ENCODE data around the gene ALS2CL.

ALS2CL gene

DNA sequence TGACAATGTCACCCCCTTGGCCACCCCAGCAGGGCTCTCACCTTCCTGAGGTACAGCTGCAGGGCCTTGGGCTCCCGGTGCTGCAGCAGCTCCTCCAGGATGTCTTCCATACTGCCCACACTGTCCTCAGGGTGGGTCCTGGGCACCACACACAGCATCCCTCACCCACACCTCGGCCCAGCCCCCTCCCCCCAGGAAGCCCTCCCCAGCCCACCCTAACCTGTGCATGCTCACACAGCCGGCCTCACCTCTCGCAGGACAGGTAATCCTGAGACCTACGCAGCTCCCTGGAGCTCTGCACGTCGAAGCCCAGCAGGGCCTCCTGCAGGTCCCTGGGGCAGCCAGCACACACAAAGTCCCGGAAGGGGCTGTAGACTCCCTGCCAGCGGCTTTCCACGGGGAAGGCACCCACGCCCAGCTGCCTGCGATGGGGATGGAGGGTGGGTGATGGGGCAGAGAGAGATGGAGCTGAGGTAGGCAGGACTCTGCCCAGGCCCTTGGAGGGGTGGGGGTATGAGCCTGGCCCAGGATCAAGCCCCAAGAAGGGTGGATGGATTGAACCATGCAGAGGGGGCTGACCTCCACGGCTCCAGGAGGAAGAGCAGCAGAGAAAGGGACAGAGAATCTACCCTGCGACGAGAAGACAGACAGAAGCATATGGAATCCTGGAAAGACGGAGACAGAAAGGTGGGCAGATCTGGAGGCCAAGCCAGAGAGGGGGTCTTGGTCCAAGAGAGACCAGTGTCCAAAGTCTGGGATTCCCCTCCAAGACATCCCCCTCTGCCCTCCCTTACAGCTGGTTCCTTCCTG is 16.7 kb downstream of the ALS2CL start:
- no peak for DNase-seq

DNA sequence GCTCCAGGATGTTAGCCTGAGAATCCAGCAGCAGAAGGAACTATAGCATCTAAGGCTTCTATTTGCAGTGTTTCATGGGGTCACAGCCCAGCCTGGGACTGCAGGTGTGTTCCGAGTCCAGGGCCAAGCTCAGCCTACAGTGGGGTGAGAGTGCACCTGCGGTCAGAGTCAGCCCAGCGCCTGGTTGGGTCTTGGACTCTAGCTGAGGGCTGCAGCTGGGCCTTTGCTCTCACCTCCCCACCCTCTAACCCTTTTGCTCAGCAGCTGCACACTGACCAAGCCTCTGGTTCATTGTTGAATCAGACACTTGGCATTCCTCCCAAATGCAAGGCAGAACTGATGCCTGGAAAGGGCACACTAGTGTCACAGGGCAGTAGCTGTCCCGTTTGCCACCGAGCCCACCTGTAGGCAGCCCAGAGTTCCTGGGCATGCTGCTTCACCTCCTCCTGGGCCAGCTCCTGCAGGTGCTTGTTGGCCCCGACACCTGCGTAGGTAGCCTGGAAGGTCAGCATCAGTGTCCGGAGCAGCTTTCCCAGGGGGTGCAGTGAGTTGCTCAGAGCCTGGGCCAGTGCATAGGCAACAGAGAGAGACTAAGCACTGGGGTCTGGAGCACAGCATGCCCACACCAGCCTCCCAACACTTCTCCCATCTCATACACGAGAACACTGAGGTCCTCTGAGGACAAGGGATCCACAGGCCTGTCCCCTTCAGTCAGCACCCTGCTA is 17.5 kb downstream of the ALS2CL start:
- no peak for DNase-seq

DNA sequence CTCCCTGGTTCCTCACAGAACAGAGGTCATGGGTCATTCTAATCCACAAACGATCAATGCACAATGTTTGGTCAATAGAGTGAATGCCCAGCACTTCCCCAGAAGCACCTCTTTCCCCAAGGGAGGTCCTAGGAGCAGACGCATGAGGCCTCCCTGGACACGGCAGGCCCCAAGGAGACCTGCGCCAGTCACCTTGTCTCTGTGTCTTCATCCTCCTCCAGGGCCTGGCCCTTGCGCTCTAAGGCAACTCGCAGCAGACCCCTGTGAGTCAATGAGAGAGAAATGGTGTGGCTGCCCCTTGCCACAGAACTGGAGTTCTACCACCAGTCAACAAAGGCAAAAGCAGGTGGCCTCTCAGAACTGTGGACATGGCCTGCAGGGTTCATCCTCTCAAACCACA is 18.1 kb downstream of the ALS2CL start:
- no peak for DNase-seq

DNA sequence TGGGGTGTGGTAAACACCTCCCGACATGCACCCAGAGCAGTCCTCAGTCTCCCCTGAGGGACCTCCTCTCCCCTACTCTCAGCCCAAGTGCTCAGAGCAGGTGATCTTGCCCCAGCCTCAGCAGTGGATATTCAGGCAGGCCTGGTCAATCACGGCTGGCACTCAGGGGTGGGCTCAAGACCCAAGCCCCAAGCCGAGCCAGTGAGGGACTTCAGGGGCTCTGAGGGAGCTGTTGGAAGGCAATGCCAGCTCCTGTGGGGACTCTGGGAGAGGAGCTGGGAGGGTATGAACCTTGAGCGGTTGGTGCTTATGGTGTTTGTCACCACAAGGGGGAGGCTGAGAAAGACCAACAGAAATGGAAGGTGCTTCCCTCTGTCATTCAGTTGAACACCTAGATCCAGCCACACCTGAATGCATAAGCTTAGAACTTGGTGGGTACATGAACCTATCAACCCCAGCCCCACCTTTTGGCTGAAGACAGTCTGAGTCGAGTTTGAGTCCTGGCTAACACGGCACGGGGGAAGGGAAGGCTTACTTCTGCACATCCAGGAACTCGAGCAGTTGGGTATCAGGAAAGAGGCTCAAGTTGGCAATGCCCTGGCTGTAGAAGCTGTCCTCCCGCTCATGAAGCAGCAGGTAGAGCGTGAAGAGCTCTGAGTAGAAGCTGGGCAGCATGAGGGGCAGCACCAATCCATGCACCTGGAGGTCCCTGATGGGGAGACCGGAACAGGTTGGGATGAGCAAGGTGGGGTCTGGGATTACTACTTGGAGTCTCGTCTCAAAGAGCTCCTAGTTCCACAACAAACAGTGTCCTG is 19.2 kb downstream of the ALS2CL start:
- DNase-seq: no peak

DNA sequence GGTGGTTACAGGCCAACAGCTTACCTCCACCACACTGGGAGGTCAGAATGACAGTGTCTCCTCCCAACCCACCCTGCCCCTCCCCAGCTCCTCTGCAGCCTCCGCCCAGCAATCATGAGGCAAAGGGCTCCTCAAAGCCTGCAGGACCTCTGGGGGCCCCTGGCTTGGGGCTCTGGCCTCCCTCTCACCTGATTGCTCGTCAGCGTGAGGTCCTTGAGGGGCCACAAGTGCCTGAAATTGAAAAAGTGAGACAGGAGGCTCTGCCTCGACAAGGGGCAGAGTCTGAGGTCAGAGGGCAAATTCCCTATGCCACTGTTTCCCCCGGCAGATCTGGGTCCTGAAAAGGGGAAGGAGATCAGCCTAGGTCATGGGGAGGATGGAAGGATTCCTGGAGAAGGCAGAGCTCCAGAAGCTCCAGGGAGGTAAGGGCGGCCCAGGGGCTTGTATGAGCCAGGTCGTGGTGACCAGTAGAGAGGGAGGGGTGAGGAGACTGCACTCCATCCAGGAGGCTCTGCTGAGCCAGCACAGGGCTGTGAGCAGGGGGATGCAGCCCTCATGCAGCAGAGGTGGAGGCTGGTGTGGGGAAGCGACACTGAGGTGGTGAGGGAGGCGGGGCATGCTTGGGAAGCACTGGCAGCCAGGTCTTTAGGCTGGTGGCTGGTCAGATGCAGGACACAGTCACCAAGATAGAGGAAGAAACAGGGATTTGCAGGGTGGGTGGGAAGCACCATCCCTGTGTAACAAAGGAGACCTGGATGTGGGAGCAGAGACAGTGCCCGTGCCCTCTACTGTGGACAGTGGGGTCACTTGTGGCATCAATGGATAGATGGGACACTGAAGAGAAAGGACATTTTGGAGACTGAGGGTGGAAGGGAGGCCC is 20.1 kb downstream of the ALS2CL start:
- DNase-seq: no peak

DNA sequence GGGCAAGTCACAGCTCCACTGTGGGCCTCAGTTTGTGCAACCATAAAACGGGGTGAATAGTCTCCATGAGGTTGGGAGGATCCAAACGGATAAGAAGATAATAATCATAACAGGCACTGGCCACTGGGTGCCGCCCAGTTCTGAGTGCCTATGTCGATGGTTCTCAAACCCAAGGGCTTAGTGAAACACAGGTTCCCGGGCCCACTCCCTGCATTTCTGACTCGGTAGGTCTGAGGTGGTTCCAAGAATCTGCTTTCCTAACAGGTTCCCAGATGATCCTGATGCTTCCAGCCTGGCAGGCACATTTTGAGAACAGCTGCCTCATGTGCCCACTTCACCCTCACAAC is 21.2 kb downstream of the ALS2CL start:
- no peak for DNase-seq

DNA sequence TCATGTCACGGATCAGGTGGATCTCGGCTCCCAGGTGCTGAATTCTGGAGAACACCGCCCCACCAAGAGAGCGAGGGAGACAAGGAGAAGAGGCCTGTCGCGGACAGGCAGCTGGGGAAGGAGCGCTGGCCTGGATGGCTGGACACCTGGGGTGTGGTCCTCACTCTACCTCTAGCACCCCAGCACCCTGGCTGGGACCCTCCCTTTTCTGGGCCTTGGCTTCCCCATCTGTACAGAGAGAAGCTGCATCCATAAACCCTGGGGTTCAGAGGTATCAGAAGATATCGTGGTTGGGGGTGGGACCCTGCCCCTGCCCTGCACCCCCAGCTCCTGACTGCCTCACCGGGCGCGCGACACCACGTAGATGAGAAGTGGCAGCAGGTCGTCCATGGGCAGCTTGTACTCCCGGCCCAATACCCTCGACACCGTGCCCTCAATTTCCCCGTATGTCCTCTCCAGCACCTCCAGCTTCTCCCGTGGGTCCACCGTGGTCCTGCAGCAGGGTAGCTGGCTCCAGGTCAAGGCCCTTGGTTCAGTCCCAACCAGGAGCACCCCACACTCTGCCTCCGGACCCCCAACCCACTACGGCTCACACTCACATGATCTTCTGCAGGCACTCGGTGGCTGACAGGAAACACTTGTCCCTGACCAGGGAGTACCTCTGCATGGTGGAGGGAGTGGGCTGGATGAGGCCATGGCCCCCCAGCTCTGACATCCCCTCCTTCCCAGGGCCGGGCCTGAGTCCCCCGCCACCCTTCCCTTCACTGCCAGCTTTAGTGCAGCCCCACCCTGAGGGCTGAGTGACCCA is 21.7 kb downstream of the ALS2CL start:
- no peak for DNase-seq

DNA sequence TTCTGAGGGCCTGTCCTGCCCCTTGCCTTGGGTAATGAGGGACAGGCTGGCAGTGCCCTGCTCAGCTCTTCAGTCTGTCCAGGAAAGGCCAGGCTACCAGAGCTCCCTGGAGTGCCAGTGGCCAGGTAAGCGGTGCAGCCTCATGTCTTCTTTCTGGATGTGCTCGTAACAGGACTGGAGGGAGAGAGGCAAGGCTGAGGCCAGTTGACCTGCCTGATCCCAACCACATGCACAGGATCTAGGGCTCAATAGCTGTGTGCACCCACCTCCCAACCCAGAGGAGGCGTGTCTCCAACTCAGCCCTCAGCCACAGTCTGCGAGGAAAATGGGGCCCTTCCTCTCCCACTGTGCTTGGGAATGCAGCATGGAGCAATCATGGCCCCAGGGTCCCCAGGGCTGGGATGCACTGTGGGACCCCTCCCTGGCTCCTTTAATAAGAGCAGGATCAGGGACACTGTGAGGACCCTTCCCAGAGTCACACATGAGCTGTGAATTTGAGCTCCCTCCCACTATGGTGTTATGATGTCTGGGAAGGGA is 22.5 kb downstream of the ALS2CL start:
- peak in 1 of 2 donors; percentile 0 for DNase-seq

DNA sequence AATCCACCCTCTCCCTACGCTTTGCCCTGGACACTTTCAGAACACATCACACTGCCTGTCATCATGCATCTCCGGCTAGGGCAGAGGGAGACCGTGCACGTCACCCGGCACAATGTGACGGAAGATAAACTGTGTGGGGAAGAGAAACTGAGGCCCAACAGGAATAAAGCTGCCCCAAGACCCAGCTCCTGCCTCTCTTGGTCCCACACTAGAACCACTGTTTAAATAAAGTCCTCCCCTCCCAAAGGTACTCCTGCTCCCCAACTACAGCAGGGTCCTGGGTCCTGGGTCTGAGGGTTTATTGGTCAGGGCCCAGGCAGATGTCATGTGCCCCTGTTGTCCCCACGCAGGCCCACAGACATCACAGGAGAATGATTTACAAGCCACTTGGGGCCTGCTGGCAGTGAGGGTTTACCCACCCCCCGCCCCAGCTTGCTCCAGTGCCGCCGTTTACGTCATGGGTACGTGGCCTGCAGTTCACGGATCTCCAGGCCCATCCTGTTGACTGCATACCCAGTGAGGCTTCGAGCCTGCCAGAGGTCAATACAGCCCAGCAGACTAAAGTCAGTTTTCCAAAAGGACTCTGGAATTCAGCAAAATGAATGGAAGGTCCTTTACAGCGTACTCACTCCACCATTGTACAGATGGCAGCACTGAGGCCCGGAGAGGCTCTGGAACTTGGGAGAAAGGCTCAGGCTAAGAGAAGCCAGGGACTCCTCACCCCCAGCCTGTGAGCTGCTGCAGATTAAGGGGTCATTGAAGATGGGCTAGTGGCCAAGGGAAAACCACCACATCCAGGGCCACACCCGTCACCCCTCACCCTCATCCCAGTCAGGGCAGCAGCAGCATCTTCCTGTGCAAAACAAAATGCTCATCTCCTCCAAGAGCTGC is 23.2 kb downstream of the ALS2CL start:
- DNase-seq: no peak

DNA sequence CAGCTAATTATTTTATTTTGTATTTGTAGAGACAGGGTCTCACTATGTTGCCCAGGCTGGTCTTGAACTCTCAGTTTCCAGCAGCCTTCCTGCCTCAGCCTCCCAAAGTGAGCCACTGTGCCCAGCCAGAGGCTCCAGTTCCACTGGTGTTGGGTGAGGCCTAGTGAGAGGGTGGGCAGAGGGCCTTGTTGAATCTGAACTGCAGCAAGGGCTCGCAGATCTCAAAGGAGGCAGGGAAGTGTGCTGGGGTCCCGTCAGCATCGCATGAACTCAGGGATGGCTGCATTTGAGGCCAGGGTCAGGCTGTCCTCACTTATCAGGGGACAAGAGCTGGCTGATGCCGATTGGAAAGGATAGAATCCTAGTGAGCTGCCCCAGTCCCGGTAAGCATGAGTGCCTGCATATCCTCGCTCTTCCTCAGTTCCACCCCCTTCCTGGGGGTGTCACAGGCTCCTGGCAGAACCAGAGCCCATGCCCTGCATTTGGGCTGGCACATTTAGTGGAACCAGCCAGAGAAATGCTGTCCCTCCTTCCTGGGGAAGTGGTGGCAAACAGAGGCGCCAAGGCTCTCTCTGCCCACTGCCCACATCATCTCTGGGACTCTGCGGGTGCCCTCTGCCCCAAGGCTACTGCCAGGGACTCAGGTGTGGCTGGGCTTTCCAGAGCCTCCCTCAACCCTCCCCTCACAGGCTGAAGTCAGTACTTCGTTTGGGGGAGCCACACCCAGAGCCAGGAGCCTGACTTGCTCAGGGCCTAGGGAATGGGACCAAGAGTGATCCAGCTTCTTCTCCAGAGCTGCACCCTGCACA is 24.1 kb downstream of the ALS2CL start:
- DNase-seq: no peak

DNA sequence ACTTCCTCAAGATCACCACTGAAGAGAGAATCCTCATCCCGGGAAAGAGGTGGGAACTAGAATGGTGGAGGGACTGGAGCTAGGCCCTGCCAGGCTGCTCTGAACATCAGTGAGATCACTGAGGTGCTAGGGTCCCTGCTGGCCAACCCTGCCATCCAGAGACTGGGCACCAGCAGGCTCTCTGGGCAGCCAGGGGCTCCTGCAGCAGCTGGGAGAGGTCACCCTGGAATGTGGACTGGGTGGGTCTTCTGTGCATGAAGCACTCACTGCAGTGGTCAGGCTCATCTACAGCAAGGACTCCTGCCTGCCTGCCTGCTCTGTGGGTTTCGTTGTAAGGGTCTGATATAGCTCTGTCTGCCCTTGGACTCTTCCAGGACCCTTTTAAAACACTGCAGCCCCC is 24.9 kb downstream of the ALS2CL start:
- DNase-seq: no peak

DNA sequence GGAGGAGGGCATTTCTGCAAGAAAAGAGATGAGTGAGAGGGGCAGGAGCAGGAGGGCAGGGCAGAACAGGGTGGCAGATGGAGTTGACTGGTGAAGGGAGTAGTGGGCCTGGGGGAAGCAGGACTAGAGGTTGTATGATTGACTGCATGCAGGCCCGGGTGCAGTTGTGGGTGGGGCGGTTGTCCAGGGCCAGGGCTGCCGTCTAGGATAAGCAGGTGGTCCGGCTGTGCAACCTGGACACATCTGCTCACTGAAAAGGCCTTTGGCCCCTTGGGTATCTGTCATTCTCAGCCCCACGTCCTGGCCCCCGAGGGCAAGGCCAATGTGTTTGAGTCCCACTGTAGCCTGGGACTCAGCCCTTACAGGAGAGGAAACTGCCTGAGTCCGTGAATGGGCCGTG is 25.4 kb downstream of the ALS2CL start:
- DNase-seq: no peak

DNA sequence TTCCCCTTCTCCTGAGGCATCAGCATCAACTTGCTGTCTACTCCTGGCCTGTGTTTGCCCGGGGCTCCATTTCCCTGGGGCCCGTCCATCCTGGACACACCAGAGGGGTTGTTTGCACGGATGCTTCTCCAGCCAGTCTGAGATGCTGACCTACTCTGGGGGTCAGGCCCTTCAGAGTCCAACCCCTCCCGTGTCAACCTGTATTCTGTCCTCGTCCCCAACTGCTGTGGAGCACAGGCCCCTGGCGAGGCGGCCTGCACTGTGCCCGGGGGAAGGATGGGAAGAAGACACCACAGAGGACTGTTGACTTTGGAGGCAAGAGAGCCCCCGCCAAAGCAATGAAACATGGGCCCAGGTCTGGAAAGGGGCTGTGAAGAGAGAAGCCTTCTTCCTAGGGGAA is 25.8 kb downstream of the ALS2CL start:
- no peak for DNase-seq

DNA sequence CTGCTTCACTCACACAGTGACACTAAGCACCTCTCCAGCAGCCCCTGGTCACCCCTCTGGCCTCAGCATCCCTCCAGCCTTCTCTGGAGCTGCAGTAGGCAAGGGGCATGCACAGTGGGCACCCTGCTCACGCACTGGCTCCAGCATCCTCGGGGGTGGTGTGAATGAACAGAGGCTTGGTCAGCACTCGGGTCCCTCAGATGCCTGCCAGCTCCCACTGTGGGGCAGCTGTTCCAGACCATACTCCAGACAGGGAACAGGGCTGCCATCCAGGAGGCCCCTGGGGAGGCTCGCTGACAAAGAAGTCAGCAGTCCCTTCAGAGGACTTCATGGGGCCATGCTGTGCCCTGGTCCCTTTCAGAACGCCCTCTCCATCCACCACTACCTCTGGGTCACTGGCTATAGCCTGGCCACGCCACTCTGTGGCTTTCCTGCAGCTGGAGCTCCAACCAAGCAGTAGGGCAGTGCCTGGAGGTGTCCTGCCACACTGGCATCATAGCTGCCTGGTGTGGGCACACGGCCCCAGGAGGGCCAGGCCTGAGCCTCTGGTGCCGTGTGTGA is 26.3 kb downstream of the ALS2CL start:
- no peak for DNase-seq

DNA sequence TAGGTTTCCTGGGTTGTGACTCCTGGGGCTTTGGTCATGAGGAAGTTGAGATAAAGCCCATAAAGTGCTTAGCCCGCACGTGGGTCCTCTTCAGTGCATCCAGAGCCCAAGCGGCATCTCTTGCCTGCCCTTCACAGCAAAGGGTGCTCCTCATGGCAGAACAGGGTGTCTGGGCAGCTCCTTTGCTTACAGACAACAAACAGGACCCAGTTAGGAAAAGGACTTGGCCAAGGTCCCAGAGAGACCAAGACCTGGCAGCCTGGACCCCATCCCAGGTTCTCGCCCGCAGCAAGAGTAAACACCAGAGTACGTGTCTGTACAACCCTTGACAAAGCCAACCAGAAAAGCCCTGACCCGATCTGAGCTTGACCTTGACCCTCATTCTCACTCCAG is 27.0 kb downstream of the ALS2CL start:
- no peak for DNase-seq

DNA sequence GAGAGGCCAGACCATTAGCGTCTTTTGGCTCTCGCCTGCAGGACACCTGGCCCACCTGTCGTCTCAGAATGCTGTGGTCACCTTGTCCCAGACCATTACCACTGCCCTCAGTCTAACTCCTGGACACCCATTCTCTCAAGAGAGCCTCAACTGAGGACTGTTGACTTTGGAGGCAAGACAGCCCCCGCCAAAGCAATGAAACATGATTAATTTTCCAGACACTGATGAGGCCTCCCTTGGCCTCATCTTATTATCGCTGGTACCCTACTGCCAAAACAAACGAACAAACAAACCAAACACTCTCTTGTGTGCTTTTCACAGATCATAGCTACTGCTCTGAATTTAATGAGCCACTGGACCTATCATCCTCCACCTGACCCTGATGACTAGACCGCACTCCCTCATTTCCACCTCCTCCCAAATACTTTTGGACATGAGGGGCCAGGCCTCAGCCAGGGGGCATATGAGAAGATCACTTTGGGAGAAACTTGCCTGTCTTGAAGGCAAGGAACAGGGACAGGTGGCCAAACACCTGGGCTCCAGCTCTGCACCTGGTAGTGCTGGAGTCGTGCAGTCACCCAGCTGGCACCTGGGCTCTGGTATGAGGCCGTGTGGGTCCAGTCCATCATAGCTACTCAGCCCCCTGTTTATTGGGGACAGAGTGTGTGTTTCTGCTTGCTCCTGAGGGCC is 27.6 kb downstream of the ALS2CL start:
- no peak for DNase-seq

DNA sequence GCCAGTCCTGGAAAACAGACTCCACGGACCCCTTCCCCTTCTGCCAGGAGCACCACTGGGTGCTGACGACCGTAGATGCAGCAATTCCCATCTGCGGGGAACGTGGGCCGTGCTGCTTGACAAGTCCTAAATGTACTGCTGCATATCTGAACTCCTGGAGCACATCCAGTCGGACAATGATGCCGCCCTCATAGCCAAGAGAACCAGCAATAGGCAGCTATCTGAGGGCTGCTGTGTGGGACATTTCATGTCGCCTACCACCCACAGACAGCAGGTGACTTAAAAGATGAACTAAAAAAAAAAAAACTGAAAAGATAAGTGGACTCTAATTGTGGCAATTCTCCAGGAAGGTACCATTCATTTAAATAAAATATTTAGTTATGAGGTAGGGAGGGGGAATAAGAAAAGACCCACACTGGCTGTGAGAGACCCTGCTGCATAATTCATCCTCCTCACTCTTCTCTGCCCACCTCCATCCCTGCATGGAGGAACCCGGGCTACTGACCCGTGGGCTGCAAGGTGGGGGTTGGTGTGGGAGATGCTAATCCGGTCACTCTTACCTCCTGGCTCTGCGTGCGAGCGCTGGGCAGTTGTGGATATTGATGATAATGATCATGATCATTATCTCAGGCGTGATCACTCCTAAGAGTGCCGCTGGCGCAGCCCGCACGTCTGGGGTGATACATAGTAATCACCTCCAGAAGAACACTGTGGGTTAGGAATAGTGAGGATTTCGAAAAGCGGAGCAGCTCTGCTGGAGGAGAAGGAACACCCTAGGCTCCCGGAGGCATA is 28.3 kb downstream of the ALS2CL start:
- no peak for DNase-seq
